ENCODE results near the gene MTF1.
"Not testable (repeated sequence)": the region's sequence is repeated elsewhere in the genome, so short reads cannot be mapped to it uniquely, and the experiment has no call there.

Gene MTF1

GRCh38 chr1:37859507-37860345 lies at the start of gene MTF1:
Gene MTF1, minus strand, starts transcription at chr1:37859592. Its CDS starts 1,934 bp downstream, at chr1:37857658.
- peak; percentile 98 for DNase-seq

- DNase-seq: not testable (repeated sequence)
Measured at GRCh38 chr1:37908531-37908930, 49.1 kb upstream of the MTF1 start.

GRCh38 chr1:37907416-37908125 lies 48.2 kb upstream of the MTF1 start:
- DNase-seq: peak; percentile 50

GRCh38 chr1:37906591-37906990 lies 47.2 kb upstream of the MTF1 start:
- DNase-seq: not testable (repeated sequence)

GRCh38 chr1:37905727-37906126 lies 46.3 kb upstream of the MTF1 start:
- no peak for DNase-seq

- not testable (repeated sequence) for DNase-seq
Measured at GRCh38 chr1:37903921-37904320, 44.5 kb upstream of the MTF1 start.

GRCh38 chr1:37902983-37903382 lies 43.6 kb upstream of the MTF1 start:
- peak; percentile 56 for DNase-seq

- DNase-seq: no peak
Measured at GRCh38 chr1:37901893-37902225, 42.5 kb upstream of the MTF1 start.

GRCh38 chr1:37901191-37901892 lies 42.0 kb upstream of the MTF1 start:
- no peak for DNase-seq

GRCh38 chr1:37897563-37897962 lies 38.2 kb upstream of the MTF1 start:
- DNase-seq: not testable (repeated sequence)

GRCh38 chr1:37893673-37894072 lies 34.3 kb upstream of the MTF1 start:
- no peak for DNase-seq

- DNase-seq: no peak
Measured at GRCh38 chr1:37892151-37893047, 33.0 kb upstream of the MTF1 start.

- DNase-seq: no peak
Measured at GRCh38 chr1:37890378-37891014, 31.1 kb upstream of the MTF1 start.

- DNase-seq: no peak
Measured at GRCh38 chr1:37888022-37888700, 28.8 kb upstream of the MTF1 start.

- DNase-seq: no peak
Measured at GRCh38 chr1:37884145-37884544, 24.8 kb upstream of the MTF1 start.

GRCh38 chr1:37883671-37884070 lies 24.3 kb upstream of the MTF1 start:
- no peak for DNase-seq

- DNase-seq: no peak
Measured at GRCh38 chr1:37879865-37880264, 20.5 kb upstream of the MTF1 start.

- no peak for DNase-seq
Measured at GRCh38 chr1:37878071-37878470, 18.7 kb upstream of the MTF1 start.

GRCh38 chr1:37875833-37876232 lies 16.4 kb upstream of the MTF1 start:
- no peak for DNase-seq

- DNase-seq: no peak
Measured at GRCh38 chr1:37872692-37873091, 13.3 kb upstream of the MTF1 start.

- no peak for DNase-seq
Measured at GRCh38 chr1:37868466-37868865, 9.1 kb upstream of the MTF1 start.

GRCh38 chr1:37867784-37868183 lies 8.4 kb upstream of the MTF1 start:
- no peak for DNase-seq

All from islet precursor cell (in vitro differentiated cells).